Fibroblast of pulmonary artery (primary cell): ENCODE results near the gene TSGA10IP.
A peak's percentile ranks its signal among the peaks of the same experiment; 100 is the strongest.

Source experiments
- DNase-seq: peaks from one replicate; pipeline ENCODE4 v3.0.0-alpha.2; 2010; ENCODE audit warnings: low read depth
- H3K4me3 ChIP-seq: replicated peaks from 2 replicates; pipeline ENCODE4 v1.5.1; 2011; ENCODE audit warnings: low read depth, mild to moderate bottlenecking, control low read depth, low read length, moderate library complexity
- CTCF ChIP-seq: IDR thresholded peaks from 2 replicates; pipeline ENCODE4 v1.5.1; 2011; ENCODE audit warnings: mild to moderate bottlenecking, control low read depth, low read length, inconsistent platforms; ENCODE audit errors: missing control alignments

Gene TSGA10IP

GRCh38 chr11:65958291-65958690 is 13.0 kb downstream of the TSGA10IP start:
- no peak for TF ChIP-seq CTCF
- no peak for DNase-seq

GRCh38 chr11:65958774-65959420 is 13.6 kb downstream of the TSGA10IP start:
- H3K4me3 ChIP-seq: no peak overlapping the region
- TF ChIP-seq CTCF: no peak
- DNase-seq: no peak

More at GRCh38 chr11:65958291-65958690, 13.0 kb downstream of the TSGA10IP start:
- no peak overlapping the region for H3K4me3 ChIP-seq

GRCh38 chr11:65960824-65961266 is 15.6 kb downstream of the TSGA10IP start:
- no peak for TF ChIP-seq CTCF
- DNase-seq: no peak
- peak overlapping the region; percentile 74 for H3K4me3 ChIP-seq

GRCh38 chr11:65961267-65962140 is 16.2 kb downstream of the TSGA10IP start, which contains the start of gene SART1:
TSS of gene SART1 (plus strand) at chr11:65961734. CDS start at chr11:65961781, 47 bp downstream.
- TF ChIP-seq CTCF: no peak
- H3K4me3 ChIP-seq: peak within 1 kb of the TSS; percentile 74
- DNase-seq: peak; percentile 98

- no peak for TF ChIP-seq CTCF
These were observed 16.9 kb downstream of the TSGA10IP start for GRCh38 chr11:65962141-65962564.

GRCh38 chr11:65964906-65965305 is 19.6 kb downstream of the TSGA10IP start:
- H3K4me3 ChIP-seq: no peak overlapping the region
- TF ChIP-seq CTCF: no peak
- no peak for DNase-seq

More at GRCh38 chr11:65962141-65962564, 16.9 kb downstream of the TSGA10IP start:
- H3K4me3 ChIP-seq: peak overlapping the region; percentile 74
- DNase-seq: no peak
